HepG2 (cell line): ENCODE data around the gene NUDT3. TPM values are rescaled to one million over a fixed set of nuclear protein-coding genes. Genes with fewer than 3 reads are reported as not detected.
A peak's percentile ranks its signal among the peaks of the same experiment; 100 is the strongest.

ENCODE experiments used
- ATF1 ChIP-seq: IDR thresholded peaks from 2 replicates; pipeline ENCODE4 v1.6.1; 2016; ENCODE audit warnings: mild to moderate bottlenecking, control low read depth
- FOXA3 ChIP-seq: IDR thresholded peaks from 2 replicates; pipeline ENCODE4 v1.6.1; 2016; ENCODE audit warnings: missing genetic modification reagents, missing compliant biosample characterization
- GPN1 ChIP-seq: sonication (generic); formaldehyde crosslinking; IDR thresholded peaks from 2 replicates; pipeline ENCODE4 v1.5.1; 2020; ENCODE audit warnings: missing genetic modification reagents, borderline replicate concordance
- HMG20B ChIP-seq: conservative IDR thresholded peaks from 2 replicates; pipeline ENCODE4 v1.6.1; 2016; ENCODE audit warnings: missing genetic modification reagents, missing compliant biosample characterization
- KDM4B ChIP-seq: sonication (generic); formaldehyde crosslinking; IDR thresholded peaks from 2 replicates; pipeline ENCODE4 v1.4.0; 2020; ENCODE audit warnings: missing genetic modification reagents
- TARDBP ChIP-seq: sonication (generic); formaldehyde crosslinking; IDR thresholded peaks from 2 replicates; pipeline ENCODE4 v1.8.0; 2022; ENCODE audit warnings: mild to moderate bottlenecking, missing genetic modification reagents
- ZC3H13 ChIP-seq: sonication (generic); formaldehyde crosslinking; IDR thresholded peaks from 2 replicates; pipeline ENCODE4 v1.8.1; 2023; ENCODE audit warnings: mild to moderate bottlenecking, missing genetic modification reagents, moderate library complexity
- ZNF101 ChIP-seq: sonication (generic); formaldehyde crosslinking; IDR thresholded peaks from 2 replicates; pipeline ENCODE4 v1.4.0; 2020; ENCODE audit warnings: mild to moderate bottlenecking, low read depth, missing genetic modification reagents, borderline replicate concordance
- ZNF496 ChIP-seq: sonication (generic); formaldehyde crosslinking; IDR thresholded peaks from 2 replicates; pipeline ENCODE4 v1.8.1; 2023; ENCODE audit warnings: mild to moderate bottlenecking, moderate library complexity, missing genetic modification reagents; ENCODE audit not compliant: insufficient replicate concordance
- ZNF530 ChIP-seq: sonication (generic); formaldehyde crosslinking; IDR thresholded peaks from 2 replicates; pipeline ENCODE4 v1.5.0; 2020; ENCODE audit warnings: low read depth, mild to moderate bottlenecking, missing genetic modification reagents
- ZNF607 ChIP-seq: sonication (generic); formaldehyde crosslinking; IDR thresholded peaks from 2 replicates; pipeline ENCODE4 v1.5.1; 2020; ENCODE audit warnings: missing genetic modification reagents, mild to moderate bottlenecking, borderline replicate concordance
- ZNF839 ChIP-seq: sonication (generic); formaldehyde crosslinking; IDR thresholded peaks from 2 replicates; pipeline ENCODE4 v1.4.0; 2020; ENCODE audit warnings: missing genetic modification reagents, mild to moderate bottlenecking, borderline replicate concordance
- ZNF841 ChIP-seq: sonication (generic); formaldehyde crosslinking; IDR thresholded peaks from 2 replicates; pipeline ENCODE4 v1.8.1; 2023; ENCODE audit warnings: missing genetic modification reagents, borderline replicate concordance
- ZSCAN22 ChIP-seq: sonication (generic); formaldehyde crosslinking; IDR thresholded peaks from 2 replicates; pipeline ENCODE4 v1.4.0; 2020; ENCODE audit warnings: mild to moderate bottlenecking, missing genetic modification reagents
- ZSCAN31 ChIP-seq: sonication (generic); formaldehyde crosslinking; IDR thresholded peaks from 2 replicates; pipeline ENCODE4 v1.5.0; 2020; ENCODE audit warnings: low read depth, mild to moderate bottlenecking, missing genetic modification reagents
- polyA plus RNA-seq, 8 experiments: library from polyadenylated mRNA; depleted of rRNA in 3 of 8; stranded (reverse) in 7 of 8; unstranded in 1 of 8; fragments of >200 nt; fragmentation: Illumina TruSeq in 4 of 8; extraction: Trizol in 4 of 8; gene quantifications; 2 replicates each; pipeline versions ENCODE4 v1.2.1 to v1.2.3, GENCODE V29; 2011 to 2016; ENCODE audit warnings: low read depth in 4 of 8, missing spikeins in 1 of 8, mixed read lengths in 1 of 8; ENCODE audit not compliant: insufficient read depth in 1 of 8
- total RNA-seq, 5 experiments: library from RNA; depleted of rRNA; stranded (reverse); fragments of >200 nt; fragmentation: Illumina TruSeq; extraction: Trizol; gene quantifications; 2 replicates each; pipeline ENCODE4 v1.2.3, GENCODE V29; 2016; ENCODE audit warnings: low read depth in 1 of 5
- TF ChIP-seq, protein P1 (sequence below): sonication (generic); formaldehyde crosslinking; IDR thresholded peaks from 2 replicates; pipeline ENCODE4 v1.4.0; 2020; ENCODE audit warnings: missing genetic modification reagents, low read depth, mild to moderate bottlenecking, borderline replicate concordance
- TF ChIP-seq, protein P2 (sequence below): sonication (generic); formaldehyde crosslinking; IDR thresholded peaks from 2 replicates; pipeline ENCODE4 v1.5.0; 2020; ENCODE audit warnings: missing genetic modification reagents, mild to moderate bottlenecking, borderline replicate concordance
- TF ChIP-seq, protein P3 (sequence below): sonication (generic); formaldehyde crosslinking; IDR thresholded peaks from 2 replicates; pipeline ENCODE4 v1.4.0; 2020; ENCODE audit warnings: missing genetic modification reagents
- TF ChIP-seq, protein P4 (sequence below): sonication (generic); formaldehyde crosslinking; conservative IDR thresholded peaks from 2 replicates; pipeline ENCODE4 v1.8.0; 2022; ENCODE audit warnings: low read depth, missing genetic modification reagents
- TF ChIP-seq, protein P5 (sequence below): sonication (generic); formaldehyde crosslinking; IDR thresholded peaks from 2 replicates; pipeline ENCODE4 v1.8.0; 2022; ENCODE audit warnings: mild to moderate bottlenecking, missing genetic modification reagents, moderate library complexity
- TF ChIP-seq, protein P6 (sequence below): sonication (generic); formaldehyde crosslinking; IDR thresholded peaks from 2 replicates; pipeline ENCODE4 v1.4.0; 2020; ENCODE audit warnings: missing genetic modification reagents

NUDT3 gene
- total and polyA plus RNA-seq, 2 of the 13 experiments (the other 11 are each of a cell fraction or from before 2014, with no cell fraction given): 20.2 to 20.6 TPM

DNA sequence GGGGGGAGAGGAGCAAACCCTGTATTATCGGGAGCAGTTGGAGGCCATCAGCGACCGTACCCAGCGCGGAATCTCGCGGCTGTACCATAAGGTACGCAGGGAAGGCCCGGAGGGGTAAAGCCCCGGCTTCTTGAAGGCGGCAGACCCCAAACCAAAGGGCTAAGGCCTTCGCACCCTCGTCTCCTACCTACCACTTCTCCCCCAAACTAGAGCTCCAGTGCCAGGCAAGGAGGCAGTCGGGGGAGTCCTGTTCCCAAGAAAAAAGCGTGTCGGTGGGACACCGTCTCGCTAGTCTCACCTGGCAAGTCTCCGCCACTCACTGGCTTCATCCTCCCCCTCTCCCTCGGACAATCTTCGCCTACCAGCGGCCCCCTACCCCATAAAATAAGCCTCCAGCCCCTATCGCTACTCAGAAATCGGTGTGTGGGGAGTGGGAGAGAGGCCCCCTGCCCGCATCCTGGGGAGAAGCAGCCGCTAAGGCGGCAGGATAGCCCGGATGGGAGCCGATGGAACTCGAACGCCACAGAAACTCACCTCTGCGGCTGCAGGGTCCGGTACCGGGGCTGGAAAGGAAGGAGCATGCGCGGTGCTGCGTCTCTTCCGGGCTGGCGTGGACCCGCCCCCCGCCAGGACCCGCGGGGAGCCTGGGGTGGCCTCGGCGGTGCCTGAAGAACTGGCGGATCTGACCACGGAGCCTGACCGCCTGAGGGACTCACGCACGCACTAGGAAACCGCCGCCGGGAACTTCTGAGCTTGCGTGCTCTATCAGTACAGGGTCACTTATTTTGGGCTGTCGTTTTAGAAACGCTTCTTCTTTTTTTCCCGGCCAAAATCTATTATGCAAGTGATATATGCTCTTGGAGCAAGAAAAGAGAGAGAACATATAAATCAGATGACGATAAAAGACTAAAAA, 33.3 kb upstream of the NUDT3 start, which contains the start of gene RPS10 (continued):
- TF ChIP-seq, protein P1, sequence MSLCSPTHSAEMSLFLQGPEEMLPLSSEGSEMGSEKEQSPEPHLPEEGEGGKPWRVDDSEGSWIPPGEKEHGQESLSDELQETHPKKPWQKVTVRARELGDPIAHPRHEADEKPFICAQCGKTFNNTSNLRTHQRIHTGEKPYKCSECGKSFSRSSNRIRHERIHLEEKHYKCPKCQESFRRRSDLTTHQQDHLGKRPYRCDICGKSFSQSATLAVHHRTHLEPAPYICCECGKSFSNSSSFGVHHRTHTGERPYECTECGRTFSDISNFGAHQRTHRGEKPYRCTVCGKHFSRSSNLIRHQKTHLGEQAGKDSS: peak; percentile 83; the same call in 1 of the 2 replicates
- TF ChIP-seq, protein P2, sequence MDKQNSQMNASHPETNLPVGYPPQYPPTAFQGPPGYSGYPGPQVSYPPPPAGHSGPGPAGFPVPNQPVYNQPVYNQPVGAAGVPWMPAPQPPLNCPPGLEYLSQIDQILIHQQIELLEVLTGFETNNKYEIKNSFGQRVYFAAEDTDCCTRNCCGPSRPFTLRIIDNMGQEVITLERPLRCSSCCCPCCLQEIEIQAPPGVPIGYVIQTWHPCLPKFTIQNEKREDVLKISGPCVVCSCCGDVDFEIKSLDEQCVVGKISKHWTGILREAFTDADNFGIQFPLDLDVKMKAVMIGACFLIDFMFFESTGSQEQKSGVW (CRISPR knock-in tag): no peak; the same call in 1 of the 2 replicates
- TF ChIP-seq, protein P3, sequence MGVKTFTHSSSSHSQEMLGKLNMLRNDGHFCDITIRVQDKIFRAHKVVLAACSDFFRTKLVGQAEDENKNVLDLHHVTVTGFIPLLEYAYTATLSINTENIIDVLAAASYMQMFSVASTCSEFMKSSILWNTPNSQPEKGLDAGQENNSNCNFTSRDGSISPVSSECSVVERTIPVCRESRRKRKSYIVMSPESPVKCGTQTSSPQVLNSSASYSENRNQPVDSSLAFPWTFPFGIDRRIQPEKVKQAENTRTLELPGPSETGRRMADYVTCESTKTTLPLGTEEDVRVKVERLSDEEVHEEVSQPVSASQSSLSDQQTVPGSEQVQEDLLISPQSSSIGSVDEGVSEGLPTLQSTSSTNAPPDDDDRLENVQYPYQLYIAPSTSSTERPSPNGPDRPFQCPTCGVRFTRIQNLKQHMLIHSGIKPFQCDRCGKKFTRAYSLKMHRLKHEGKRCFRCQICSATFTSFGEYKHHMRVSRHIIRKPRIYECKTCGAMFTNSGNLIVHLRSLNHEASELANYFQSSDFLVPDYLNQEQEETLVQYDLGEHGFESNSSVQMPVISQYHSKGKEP: no peak
- TF ChIP-seq ZNF839 (CRISPR knock-in tag): peak; percentile 69; the same call in 1 of the 2 replicates
- TF ChIP-seq ZNF101 (CRISPR knock-in tag): no peak
- TF ChIP-seq, protein P4, sequence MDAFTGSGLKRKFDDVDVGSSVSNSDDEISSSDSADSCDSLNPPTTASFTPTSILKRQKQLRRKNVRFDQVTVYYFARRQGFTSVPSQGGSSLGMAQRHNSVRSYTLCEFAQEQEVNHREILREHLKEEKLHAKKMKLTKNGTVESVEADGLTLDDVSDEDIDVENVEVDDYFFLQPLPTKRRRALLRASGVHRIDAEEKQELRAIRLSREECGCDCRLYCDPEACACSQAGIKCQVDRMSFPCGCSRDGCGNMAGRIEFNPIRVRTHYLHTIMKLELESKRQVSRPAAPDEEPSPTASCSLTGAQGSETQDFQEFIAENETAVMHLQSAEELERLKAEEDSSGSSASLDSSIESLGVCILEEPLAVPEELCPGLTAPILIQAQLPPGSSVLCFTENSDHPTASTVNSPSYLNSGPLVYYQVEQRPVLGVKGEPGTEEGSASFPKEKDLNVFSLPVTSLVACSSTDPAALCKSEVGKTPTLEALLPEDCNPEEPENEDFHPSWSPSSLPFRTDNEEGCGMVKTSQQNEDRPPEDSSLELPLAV (CRISPR knock-in tag): no peak
- TF ChIP-seq, protein P5, sequence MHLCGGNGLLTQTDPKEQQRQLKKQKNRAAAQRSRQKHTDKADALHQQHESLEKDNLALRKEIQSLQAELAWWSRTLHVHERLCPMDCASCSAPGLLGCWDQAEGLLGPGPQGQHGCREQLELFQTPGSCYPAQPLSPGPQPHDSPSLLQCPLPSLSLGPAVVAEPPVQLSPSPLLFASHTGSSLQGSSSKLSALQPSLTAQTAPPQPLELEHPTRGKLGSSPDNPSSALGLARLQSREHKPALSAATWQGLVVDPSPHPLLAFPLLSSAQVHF (CRISPR knock-in tag): no peak
- TF ChIP-seq KDM4B (CRISPR knock-in tag): peak; percentile 92
- no peak for TF ChIP-seq ZNF841 (CRISPR knock-in tag)
- no peak for TF ChIP-seq GPN1
- no peak; the same call in 1 of the 2 replicates for TF ChIP-seq FOXA3 (CRISPR knock-in tag)
- TF ChIP-seq, protein P6, sequence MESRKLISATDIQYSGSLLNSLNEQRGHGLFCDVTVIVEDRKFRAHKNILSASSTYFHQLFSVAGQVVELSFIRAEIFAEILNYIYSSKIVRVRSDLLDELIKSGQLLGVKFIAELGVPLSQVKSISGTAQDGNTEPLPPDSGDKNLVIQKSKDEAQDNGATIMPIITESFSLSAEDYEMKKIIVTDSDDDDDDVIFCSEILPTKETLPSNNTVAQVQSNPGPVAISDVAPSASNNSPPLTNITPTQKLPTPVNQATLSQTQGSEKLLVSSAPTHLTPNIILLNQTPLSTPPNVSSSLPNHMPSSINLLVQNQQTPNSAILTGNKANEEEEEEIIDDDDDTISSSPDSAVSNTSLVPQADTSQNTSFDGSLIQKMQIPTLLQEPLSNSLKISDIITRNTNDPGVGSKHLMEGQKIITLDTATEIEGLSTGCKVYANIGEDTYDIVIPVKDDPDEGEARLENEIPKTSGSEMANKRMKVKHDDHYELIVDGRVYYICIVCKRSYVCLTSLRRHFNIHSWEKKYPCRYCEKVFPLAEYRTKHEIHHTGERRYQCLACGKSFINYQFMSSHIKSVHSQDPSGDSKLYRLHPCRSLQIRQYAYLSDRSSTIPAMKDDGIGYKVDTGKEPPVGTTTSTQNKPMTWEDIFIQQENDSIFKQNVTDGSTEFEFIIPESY: 0 out of 2 replicates have a peak, but pooled peaks have one; percentile 6
- TF ChIP-seq ZNF530 (CRISPR knock-in tag): no peak
- peak; percentile 12; the same call in 1 of the 2 replicates for TF ChIP-seq HMG20B (CRISPR knock-in tag)
- TF ChIP-seq ZNF607 (CRISPR knock-in tag): peak; percentile 80; the same call in 1 of the 2 replicates
- TF ChIP-seq ZNF496 (CRISPR knock-in tag): no peak
- no peak for TF ChIP-seq ZC3H13 (CRISPR knock-in tag)
- TF ChIP-seq ATF1 (CRISPR knock-in tag): no peak
- TF ChIP-seq TARDBP: no peak
- peak; percentile 91 for TF ChIP-seq ZSCAN31
- no peak for TF ChIP-seq ZSCAN22 (CRISPR knock-in tag)
